ENCODE data around the gene SOHLH2. TPM values are rescaled to one million over a fixed set of nuclear protein-coding genes. Genes with fewer than 3 reads are reported as not detected.

The SOHLH2 gene
- total RNA-seq, 1 experiment from 2014 or later, result 2.3 TPM

- ChIA-PET CTCF (no interaction called here), POLR2A (ENCODE audit: unreplicated experiment) (no interaction called here)
- DNase-seq, result no peak
- Histone ChIP-seq H3K4me2 (no peak overlapping the region), H3K27ac (no peak overlapping the region), H3K4me1 (replicated peaks; ENCODE audit: insufficient read depth) (no peaks in the 10 kb centered on the region; the same call in 1 of the 2 replicates), H3F3A (ENCODE audit: insufficient read depth, low read depth) (no peaks in the 10 kb centered on the region), H4K20me1 (ENCODE audit: insufficient read depth) (no peaks in the 10 kb centered on the region), H3K9me2 (ENCODE audit: insufficient read depth) (no peaks in the 10 kb centered on the region), H2AFZ (no peak overlapping the region), H3K9me3 (ENCODE audit: insufficient read depth, low read depth) (0 out of 2 replicates have a peak, but pooled peaks cover 5% of the 10 kb centered on the region), H3K4me3 (no peak overlapping the region), H3K36me3 (ENCODE audit: low read depth) (no peaks in the 10 kb centered on the region), H3K27me3 (ENCODE audit: insufficient read depth, low read depth) (no peaks in the 10 kb centered on the region), H3K79me2 (ENCODE audit: low read depth) (no peaks in the 10 kb centered on the region)
- no TSS peak for BruUV-seq (replicated peaks)
- no peak for TF ChIP-seq EZH2 (IDR thresholded peaks at IDR 0.05; ENCODE audit: low read depth)
- no peak for TF ChIP-seq CTCF (conservative IDR thresholded peaks at IDR 0.05)
- intact Hi-C loops (cut with micrococcal nuclease; ENCODE audit: unreplicated experiment), result no loop called here
Observed at GRCh38 chr13:36151591-36151990, 62.8 kb downstream of the SOHLH2 start.

- Histone ChIP-seq H3K9me2 (ENCODE audit: insufficient read depth) (no peaks in the 10 kb centered on the region), H3K4me2 (no peak overlapping the region), H3K36me3 (ENCODE audit: low read depth) (no peaks in the 10 kb centered on the region), H3K27me3 (ENCODE audit: insufficient read depth, low read depth) (no peaks in the 10 kb centered on the region), H3K9me3 (ENCODE audit: insufficient read depth, low read depth) (0 out of 2 replicates have a peak, but pooled peaks cover 14% of the 10 kb centered on the region), H3K79me2 (ENCODE audit: low read depth) (no peaks in the 10 kb centered on the region), H2AFZ (no peak overlapping the region), H3F3A (ENCODE audit: insufficient read depth, low read depth) (no peaks in the 10 kb centered on the region), H4K20me1 (ENCODE audit: insufficient read depth) (no peaks in the 10 kb centered on the region), H3K4me1 (replicated peaks; ENCODE audit: insufficient read depth) (no peaks in the 10 kb centered on the region; the same call in 1 of the 2 replicates), H3K27ac (no peak overlapping the region), H3K4me3 (no peak overlapping the region)
- no peak for DNase-seq
- TF ChIP-seq CTCF (conservative IDR thresholded peaks at IDR 0.05), result no peak
- no peak for TF ChIP-seq EZH2 (IDR thresholded peaks at IDR 0.05; ENCODE audit: low read depth)
- intact Hi-C loops (cut with micrococcal nuclease; ENCODE audit: unreplicated experiment), result no loop called here
- ChIA-PET CTCF (no interaction called here), POLR2A (ENCODE audit: unreplicated experiment) (no interaction called here)
- BruUV-seq (replicated peaks), result no TSS peak
Observed at GRCh38 chr13:36148446-36148845, 65.9 kb downstream of the SOHLH2 start.

GRCh38 chr13:36147330-36147729 is 67.0 kb downstream of the SOHLH2 start:
- Histone ChIP-seq H3K4me1 (replicated peaks; ENCODE audit: insufficient read depth) (no peaks in the 10 kb centered on the region; the same call in 1 of the 2 replicates), H3K27me3 (ENCODE audit: insufficient read depth, low read depth) (no peaks in the 10 kb centered on the region), H3K9me2 (ENCODE audit: insufficient read depth) (no peaks in the 10 kb centered on the region), H3K4me3 (no peak overlapping the region), H3K36me3 (ENCODE audit: low read depth) (no peaks in the 10 kb centered on the region), H2AFZ (no peak overlapping the region), H3K27ac (no peak overlapping the region), H3K9me3 (ENCODE audit: insufficient read depth, low read depth) (0 out of 2 replicates have a peak, but pooled peaks cover 12% of the 10 kb centered on the region), H3K4me2 (no peak overlapping the region), H3K79me2 (ENCODE audit: low read depth) (no peaks in the 10 kb centered on the region), H4K20me1 (ENCODE audit: insufficient read depth) (no peaks in the 10 kb centered on the region), H3F3A (ENCODE audit: insufficient read depth, low read depth) (no peaks in the 10 kb centered on the region)
- no peak for TF ChIP-seq CTCF (conservative IDR thresholded peaks at IDR 0.05)
- no peak for TF ChIP-seq EZH2 (IDR thresholded peaks at IDR 0.05; ENCODE audit: low read depth)
- no TSS peak for BruUV-seq (replicated peaks)
- intact Hi-C loops (cut with micrococcal nuclease; ENCODE audit: unreplicated experiment), result no loop called here
- ChIA-PET CTCF (no interaction called here), POLR2A (ENCODE audit: unreplicated experiment) (no interaction called here)
- no peak for DNase-seq

Measured in PC-9 (cell line).